CD4-positive, alpha-beta T cell treated with Interferon gamma for 1 hour (primary cell): ENCODE data around the gene RASGRF1.

ENCODE experiments used
- DNase-seq: peaks from one replicate; pipeline ENCODE4 v3.0.0-alpha.2; 2020

Gene RASGRF1

DNA sequence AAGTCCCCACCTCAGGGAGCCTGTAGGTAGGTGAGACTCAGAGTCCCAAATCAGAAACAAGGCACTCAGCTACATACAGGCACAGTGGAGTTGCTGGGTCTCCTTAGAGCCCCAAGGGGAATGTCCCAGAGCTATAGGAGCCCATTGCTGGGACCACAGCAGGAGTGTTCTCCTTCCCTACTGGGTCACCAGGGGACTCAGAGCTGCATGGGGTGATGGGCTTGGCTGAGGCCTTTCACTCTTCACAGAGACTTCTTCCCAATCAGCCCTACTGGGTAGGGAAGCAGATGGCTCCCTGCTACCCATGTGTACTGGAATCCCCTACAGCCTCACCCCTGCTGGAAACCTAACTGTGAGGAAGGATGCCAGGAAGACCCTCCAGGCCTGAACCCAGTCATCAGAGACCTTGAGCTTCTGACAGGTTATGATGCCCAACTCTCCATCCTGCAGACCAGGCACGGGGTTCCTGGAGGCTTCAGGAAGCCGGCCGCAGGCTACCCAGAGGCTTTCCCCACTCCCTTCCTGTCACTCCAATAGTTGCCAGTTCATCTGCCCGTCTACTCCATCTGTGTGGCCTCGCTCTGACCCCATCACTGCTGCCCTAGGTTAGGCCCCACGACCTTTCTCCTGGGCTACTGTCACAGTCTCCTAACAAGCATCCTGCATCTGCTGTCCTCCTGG lies 24.0 kb downstream of the RASGRF1 start:
- DNase-seq: no peak

DNA sequence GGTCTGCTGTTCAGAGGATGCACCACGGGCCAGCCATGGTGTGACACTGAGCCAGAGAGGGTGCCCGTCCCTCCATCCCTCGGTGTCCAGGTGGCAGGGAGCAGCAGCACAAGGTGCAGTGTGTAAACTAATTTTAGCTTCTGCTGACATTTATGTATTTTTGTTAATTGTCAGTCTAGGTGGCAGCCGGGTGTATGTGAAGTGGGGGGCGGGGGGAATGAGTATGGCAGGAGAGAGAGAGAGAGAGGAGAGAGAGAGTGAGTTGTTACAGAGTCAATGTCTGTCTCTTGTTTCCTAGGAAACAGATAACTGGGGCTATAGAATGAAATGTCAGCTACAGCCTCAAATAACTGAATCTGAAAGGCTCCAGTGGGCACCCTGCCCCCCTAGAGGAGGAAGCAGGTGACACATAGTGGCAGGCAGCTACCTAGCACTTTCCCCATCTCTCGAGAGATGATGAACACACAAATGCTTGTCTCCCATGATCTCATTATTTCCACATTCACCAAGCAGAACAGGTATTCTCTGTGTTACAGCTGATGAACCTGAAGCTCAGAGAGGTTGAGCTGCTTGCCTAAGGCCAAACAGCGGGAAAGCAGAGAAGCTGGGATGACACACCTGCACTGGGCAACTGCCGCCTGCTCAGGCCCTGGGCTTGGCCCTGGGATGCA lies 24.7 kb downstream of the RASGRF1 start:
- no peak for DNase-seq

- DNase-seq: no peak
Measured at GRCh38 chr15:79065361-79065705, 25.2 kb downstream of the RASGRF1 start.

DNA sequence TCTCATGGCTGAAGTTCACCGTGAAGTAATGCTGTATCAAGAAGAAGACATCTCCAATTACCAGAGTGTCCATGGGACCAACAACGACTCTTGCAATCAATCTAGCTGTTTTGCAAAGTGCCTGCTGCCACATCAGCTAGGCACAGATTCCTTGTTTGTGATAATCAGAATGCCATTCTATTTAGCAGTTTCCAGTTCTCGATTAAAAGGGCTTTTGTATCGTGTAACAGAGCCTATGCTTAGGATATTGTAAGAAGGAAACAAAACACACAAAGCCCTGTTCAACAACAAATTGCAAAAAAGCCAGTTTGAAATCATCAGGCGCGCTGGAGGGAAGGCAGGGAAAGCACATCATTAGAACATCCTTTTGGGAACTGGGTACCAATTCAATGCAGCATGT lies 26.1 kb downstream of the RASGRF1 start:
- DNase-seq: no peak

- DNase-seq: no peak
Measured at GRCh38 chr15:79060175-79060574, 30.4 kb downstream of the RASGRF1 start.

DNA sequence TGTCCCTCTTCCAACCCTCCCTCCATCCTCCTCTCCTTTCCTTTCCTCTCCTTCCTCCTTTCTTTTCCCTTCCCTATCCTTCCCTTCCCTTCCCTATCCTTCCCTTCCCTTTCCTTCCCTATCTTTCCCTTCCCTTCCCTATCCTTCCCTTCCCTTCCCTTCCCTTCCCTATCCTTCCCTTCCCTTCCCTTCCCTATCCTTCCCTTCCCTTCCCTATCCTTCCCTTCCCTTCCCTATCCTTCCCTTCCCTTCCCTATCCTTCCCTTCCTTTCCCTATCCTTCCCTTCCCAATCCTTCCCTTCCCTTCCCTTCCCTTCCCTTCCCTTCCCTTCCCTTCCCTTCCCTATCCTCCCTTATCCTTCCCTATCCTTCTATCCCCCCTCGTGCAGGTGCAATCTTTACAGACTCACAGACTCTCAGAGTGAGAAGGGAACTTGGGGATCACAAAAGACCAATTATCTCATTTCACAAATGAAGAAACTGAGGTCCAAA lies 31.5 kb downstream of the RASGRF1 start:
- no peak for DNase-seq

GRCh38 chr15:79058260-79058850 lies 32.2 kb downstream of the RASGRF1 start:
- DNase-seq: no peak

GRCh38 chr15:79057050-79057449 lies 33.5 kb downstream of the RASGRF1 start:
- DNase-seq: no peak

DNA sequence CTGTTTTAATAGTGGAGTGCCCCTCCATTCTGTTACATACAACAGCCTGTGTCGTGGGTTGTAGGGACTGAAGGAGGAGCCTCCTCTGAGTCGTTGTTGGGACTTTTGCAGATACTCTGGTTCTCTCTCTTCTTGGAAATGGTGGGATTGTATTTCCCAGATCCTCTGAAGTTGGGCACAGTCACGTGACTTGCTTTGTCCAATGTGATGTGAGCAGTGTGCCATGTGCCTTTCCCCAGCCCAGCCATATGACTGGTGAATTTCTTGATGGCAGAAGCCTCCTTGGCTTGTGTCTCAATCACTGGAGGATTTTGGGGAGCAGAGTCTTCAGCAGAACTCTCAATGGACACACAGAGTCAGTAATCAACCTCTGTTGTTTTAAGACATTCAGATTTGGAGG lies 36.2 kb downstream of the RASGRF1 start:
- DNase-seq: no peak

- DNase-seq: no peak
Measured at GRCh38 chr15:79053894-79054293, 36.7 kb downstream of the RASGRF1 start.

- DNase-seq: no peak
Measured at GRCh38 chr15:79051941-79052731, 38.4 kb downstream of the RASGRF1 start.

- DNase-seq: no peak
Measured at GRCh38 chr15:79051029-79051428, 39.6 kb downstream of the RASGRF1 start.

- DNase-seq: no peak
Measured at GRCh38 chr15:79050341-79050740, 40.2 kb downstream of the RASGRF1 start.

DNA sequence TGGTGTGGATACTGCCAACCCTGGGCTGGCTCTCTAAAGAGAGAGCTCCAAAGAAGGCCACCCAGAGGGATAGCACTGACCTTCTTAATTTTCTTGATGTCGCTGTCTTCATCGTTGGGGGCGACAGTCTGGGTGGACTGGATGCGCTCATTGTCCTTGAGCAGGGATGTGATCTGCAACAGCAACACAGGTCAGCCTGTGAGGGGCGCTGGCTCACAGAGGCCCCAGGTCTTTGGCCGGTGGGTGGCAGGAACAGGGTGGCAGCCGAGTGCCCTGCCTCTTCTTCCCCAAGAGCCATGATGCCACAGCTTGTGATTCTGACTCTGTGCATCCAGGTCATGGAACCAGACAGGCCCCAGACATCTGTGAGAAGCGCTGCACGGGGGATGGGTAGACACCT lies 41.2 kb downstream of the RASGRF1 start:
- DNase-seq: no peak

GRCh38 chr15:79047676-79048439 lies 42.7 kb downstream of the RASGRF1 start:
- DNase-seq: no peak

- no peak for DNase-seq
Measured at GRCh38 chr15:79046691-79047404, 43.7 kb downstream of the RASGRF1 start.

GRCh38 chr15:79045041-79045440 lies 45.5 kb downstream of the RASGRF1 start:
- no peak for DNase-seq

DNA sequence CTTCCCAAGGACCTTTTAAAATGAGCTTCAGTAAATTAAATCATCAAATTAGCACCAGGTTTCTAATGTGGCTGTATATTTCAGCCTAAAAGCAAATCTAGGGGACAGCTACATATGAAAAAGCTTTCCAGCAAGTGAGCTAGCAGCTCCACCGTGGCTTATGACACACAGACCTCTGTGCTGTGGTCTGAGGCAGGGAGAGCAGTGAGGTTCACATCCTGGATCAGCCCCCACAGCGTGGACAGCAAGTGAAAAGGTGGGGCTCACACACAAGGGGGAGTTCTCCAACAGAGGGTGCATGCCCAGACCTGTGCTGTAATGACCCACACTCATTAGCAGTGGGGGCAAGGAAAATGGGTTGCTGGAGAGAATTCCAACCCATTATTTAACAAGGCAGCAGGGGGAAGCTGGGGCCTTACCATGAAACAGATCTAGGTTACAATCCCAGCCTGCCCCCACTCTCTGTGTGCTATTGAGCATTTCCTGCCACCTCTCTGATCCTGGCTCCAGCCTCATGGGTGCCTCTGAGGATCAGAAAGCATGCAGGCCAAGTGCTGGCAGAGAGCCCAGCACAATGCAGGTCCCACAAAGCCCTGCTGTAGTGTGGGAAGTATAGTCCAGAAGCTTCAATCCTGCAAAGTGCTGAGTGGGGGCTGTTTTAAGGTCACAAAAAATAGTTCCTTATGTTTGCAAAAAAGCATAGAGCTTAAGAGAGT lies 48.2 kb downstream of the RASGRF1 start:
- no peak for DNase-seq

DNA sequence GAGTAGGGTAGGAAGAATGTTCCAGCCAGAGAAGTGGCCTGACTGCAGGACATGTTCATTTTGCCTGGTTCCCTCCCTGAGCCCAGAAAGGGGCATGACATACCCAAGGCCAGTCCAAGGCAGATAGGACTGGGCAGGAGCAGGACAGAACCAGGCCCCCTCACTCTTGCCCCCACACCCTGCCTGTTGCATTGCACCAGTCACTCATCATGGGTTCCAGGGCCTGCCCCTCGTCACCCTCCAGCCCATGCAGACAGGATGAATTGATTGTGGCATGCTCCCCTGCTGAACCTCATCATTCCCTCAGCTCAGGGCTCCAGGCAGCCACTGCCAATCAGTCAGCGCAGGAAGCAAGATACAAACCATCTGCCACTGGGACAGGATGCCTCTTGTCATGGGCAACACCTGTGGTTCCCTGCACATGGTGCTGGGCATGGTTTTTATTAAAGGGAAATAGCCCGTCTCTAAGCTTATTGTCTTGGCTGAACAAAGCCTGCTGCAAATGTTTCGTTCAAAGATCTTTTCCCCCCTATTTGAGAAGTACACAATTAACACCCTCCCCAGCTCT lies 48.9 kb downstream of the RASGRF1 start:
- DNase-seq: no peak

DNA sequence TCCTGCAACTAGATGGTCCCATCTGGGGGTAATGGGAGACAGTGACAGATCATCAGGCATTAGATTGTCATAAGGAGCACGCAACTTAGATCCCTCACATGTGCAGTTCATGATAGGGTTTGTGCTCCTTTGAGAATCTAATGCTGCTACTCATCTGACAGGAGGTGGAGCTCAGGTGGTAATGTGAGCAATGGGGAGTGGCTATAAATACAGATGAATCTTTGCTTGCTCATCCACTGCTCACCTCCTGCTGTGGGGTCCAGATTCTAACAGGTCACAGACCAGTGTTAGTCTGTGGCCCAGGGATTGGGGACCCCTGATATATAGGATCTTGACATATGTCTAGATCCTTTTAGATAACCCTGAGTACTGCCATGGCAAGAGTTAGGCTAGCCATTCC lies 52.7 kb downstream of the RASGRF1 start:
- DNase-seq: no peak

GRCh38 chr15:79036323-79036722 lies 54.3 kb downstream of the RASGRF1 start:
- no peak for DNase-seq
